ENCODE data around the gene ERBB4. TPM values are rescaled to one million over a fixed set of nuclear protein-coding genes. Genes with fewer than 3 reads are reported as not detected.

Gene ERBB4
- total and polyA plus RNA-seq, 10 of the 15 experiments (the other 5 are each of a cell fraction or from before 2014, with no cell fraction given), result under 0.01 to 0.23 (median 0.01) TPM; not detected in 4

GRCh38 chr2:212176151-212176550, 362.5 kb downstream of the ERBB4 start:
- Histone ChIP-seq H3K79me2 (ENCODE audit: control insufficient read depth, insufficient read depth, low read length) (no peaks in the 10 kb centered on the region), H3K36me3 (ENCODE audit: control insufficient read depth in 2 of 2, insufficient read depth in 2 of 2, low read length in 1 of 2) (no peaks in the 10 kb centered on the region), H3K27me3 (replicated peaks in 1 of 2; ENCODE audit: control insufficient read depth in 2 of 2, insufficient read depth in 2 of 2, low read length in 1 of 2) (no peaks in the 10 kb centered on the region), H3K9ac (ENCODE audit: control insufficient read depth, insufficient read depth, low read length) (no peak overlapping the region), H2AFZ (ENCODE audit: control insufficient read depth, low read depth, low read length) (no peak overlapping the region), H4K20me1 (ENCODE audit: control insufficient read depth, insufficient read depth) (no peaks in the 10 kb centered on the region), H3K9me3 (replicated peaks; ENCODE audit: control insufficient read depth, insufficient read depth, low read length) (no peaks in the 10 kb centered on the region), H3K27ac (ENCODE audit: control insufficient read depth, insufficient read depth) (no peak overlapping the region), H3K4me3 (no peak overlapping the region), H3K4me2 (ENCODE audit: control insufficient read depth, insufficient read depth) (no peak overlapping the region), H3K4me1 (ENCODE audit: control insufficient read depth, insufficient read depth, low read length) (no peaks in the 10 kb centered on the region)
- SMC1A ChIA-PET (ENCODE audit: uncharacterized antibody, unreplicated experiment), result interaction anchor here (1.0 kb wide), 1 partner anchor 21 kb away, joined by 3 read pairs; no protein-coding TSS in a partner anchor
- in situ Hi-C loops (cut with MboI) (no loop called here), intact Hi-C loops (cut with micrococcal nuclease; ENCODE audit: unreplicated experiment) (no loop called here)
- DNase-seq (ENCODE audit: low read depth, low spot score) (no peak), FAIRE-seq (no peak), ATAC-seq (no peak)
- CTCF ChIA-PET, result no interaction called here
- TF ChIP-seq HCFC1 (IDR thresholded peaks at IDR 0.05; ENCODE audit: low read length) (no peak), ZNF592 (IDR thresholded peaks at IDR 0.05) (no peak), BCL3 (IDR thresholded peaks at IDR 0.05; ENCODE audit: borderline replicate concordance, insufficient read depth, low read depth, low read length, poor library complexity, severe bottlenecking) (no peak), GABPA (IDR thresholded peaks at IDR 0.05; ENCODE audit: low read depth) (no peak), FOXK2 (IDR thresholded peaks at IDR 0.05) (no peak), STAT1 (conservative IDR thresholded peaks at IDR 0.05) (no peak), CBX3 (IDR thresholded peaks at IDR 0.05; ENCODE audit: borderline replicate concordance, low read depth) (no peak), ZZZ3 (IDR thresholded peaks at IDR 0.05; ENCODE audit: control insufficient read depth, insufficient read length, low read depth) (no peak), EP300 (IDR thresholded peaks at IDR 0.05; ENCODE audit: borderline replicate concordance in 1 of 2, control insufficient read depth in 1 of 2, low read depth in 2 of 2, low read length in 2 of 2) (no peak), HDAC6 (IDR thresholded peaks at IDR 0.05; ENCODE audit: unreplicated experiment) (no peak), E2F4 (IDR thresholded peaks at IDR 0.05; ENCODE audit: low read depth, low read length) (no peak)
- RAD21 ChIA-PET (ENCODE audit: unreplicated experiment), result no interaction called here
- no TSS peak for BruUV-seq (replicated peaks)
- POLR2A ChIA-PET, result no interaction called here
- 0% methylated on average over 1 of the region's 1 CpG for WGBS (ENCODE audit: insufficient coverage, insufficient replicate concordance, low lambda C conversion rate, missing lambda C conversion rate)
